ENCODE measurements around the gene SPATS2.

DNA sequence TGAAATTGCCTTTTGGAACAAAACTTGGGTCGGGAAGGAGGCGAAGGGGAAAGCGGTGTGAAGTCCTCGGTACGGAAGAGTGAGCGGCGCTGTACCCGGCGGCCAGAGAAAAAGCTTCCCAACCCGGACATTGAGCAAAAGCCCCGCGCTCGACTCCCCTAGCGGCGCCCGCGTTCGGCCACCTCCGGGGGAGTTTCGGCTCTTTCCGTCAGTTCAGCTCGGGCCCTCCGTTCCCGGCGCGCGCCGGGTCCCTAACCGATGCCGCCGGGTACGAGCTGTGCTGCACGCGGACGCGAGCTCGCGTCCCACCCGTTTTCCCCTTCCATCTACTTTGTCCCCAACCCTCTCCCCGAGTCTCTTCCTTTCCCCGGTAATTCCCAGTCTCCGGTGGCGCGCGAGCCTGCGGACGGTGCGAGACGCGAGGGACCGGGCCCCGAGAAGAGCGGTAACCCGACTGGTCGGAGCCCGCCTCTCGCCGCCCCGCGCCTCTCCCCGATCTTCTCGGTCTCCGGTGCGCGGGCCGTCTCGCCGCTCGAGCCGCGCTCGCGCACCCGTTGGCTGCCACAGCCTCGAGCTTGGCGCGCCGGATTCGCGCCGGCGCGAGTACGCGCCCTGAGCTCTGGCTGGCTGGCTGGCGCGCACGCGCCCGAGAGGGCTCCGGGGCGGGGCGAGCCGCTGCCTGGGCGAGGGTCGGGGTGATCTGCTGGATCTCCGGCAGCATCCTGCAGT, 446 bp upstream of the SPATS2 start:
- TF ChIP-seq, protein P1, sequence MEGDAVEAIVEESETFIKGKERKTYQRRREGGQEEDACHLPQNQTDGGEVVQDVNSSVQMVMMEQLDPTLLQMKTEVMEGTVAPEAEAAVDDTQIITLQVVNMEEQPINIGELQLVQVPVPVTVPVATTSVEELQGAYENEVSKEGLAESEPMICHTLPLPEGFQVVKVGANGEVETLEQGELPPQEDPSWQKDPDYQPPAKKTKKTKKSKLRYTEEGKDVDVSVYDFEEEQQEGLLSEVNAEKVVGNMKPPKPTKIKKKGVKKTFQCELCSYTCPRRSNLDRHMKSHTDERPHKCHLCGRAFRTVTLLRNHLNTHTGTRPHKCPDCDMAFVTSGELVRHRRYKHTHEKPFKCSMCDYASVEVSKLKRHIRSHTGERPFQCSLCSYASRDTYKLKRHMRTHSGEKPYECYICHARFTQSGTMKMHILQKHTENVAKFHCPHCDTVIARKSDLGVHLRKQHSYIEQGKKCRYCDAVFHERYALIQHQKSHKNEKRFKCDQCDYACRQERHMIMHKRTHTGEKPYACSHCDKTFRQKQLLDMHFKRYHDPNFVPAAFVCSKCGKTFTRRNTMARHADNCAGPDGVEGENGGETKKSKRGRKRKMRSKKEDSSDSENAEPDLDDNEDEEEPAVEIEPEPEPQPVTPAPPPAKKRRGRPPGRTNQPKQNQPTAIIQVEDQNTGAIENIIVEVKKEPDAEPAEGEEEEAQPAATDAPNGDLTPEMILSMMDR (IDR thresholded peaks at IDR 0.05 in 2 of 3, conservative IDR thresholded peaks at IDR 0.05 in 1 of 3; ENCODE audit: borderline replicate concordance in 1 of 3, insufficient read depth in 1 of 3, low read depth in 2 of 3, low read length in 2 of 3), result 0 out of 6 replicates have a peak, but pooled peaks of 2 of the 3 experiments have one; percentile 11 to 12
- TF ChIP-seq EZH2 (IDR thresholded peaks at IDR 0.05) (no peak), ZNF274 (IDR thresholded peaks at IDR 0.05; ENCODE audit: low read depth, low read length) (no peak), SP1 (IDR thresholded peaks at IDR 0.05; ENCODE audit: low read depth) (no peak), JUND (IDR thresholded peaks at IDR 0.05) (no peak), POLR2A (IDR thresholded peaks at IDR 0.05; ENCODE audit: borderline replicate concordance, extremely low read depth, insufficient read depth, insufficient read length) (peak; percentile 71)
- TF ChIP-seq, protein P2, sequence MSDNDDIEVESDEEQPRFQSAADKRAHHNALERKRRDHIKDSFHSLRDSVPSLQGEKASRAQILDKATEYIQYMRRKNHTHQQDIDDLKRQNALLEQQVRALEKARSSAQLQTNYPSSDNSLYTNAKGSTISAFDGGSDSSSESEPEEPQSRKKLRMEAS (IDR thresholded peaks at IDR 0.05), result peak; percentile 50; the same call in 1 of the 2 replicates
